Fibroblast of lung (primary cell): ENCODE data around the gene ARHGEF10L.

ENCODE experiments used
- EZH2 ChIP-seq: IDR thresholded peaks from 2 replicates; pipeline ENCODE4 v1.5.1; 2012; ENCODE audit warnings: low read length, control low read depth, mild to moderate bottlenecking; ENCODE audit errors: missing control alignments
- TF ChIP-seq, protein P1 (sequence below), 2 donors: IDR thresholded peaks in 1 of 2; conservative IDR thresholded peaks in 1 of 2; 1 replicate in 1 of 2; 2 replicates in 1 of 2; pipeline ENCODE4 v1.5.1; 2011 to 2012; ENCODE audit warnings: low read length in 2 of 2, control low read depth in 1 of 2, inconsistent platforms in 1 of 2, low read depth in 1 of 2, mild to moderate bottlenecking in 1 of 2

DNA sequence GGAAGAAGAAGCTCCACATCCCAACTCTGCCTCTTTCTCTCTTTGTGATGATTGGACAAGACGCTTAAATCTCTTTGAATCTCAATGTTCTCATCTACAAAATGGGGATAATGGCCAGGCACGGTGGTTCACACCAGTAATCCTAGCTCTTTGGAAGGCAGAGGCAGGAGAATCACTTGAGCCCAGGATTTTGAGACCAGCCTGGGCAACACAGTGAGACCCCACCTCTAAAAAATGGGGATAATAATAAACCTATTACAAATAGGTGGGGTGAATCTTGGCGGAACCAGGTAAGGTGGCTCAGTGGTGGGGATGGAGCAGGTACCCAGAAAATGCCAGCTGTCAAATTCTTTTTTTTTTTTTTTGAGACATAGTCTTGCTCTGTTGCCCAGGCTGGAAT, 29.4 kb upstream of the ARHGEF10L start:
- TF ChIP-seq, protein P1, sequence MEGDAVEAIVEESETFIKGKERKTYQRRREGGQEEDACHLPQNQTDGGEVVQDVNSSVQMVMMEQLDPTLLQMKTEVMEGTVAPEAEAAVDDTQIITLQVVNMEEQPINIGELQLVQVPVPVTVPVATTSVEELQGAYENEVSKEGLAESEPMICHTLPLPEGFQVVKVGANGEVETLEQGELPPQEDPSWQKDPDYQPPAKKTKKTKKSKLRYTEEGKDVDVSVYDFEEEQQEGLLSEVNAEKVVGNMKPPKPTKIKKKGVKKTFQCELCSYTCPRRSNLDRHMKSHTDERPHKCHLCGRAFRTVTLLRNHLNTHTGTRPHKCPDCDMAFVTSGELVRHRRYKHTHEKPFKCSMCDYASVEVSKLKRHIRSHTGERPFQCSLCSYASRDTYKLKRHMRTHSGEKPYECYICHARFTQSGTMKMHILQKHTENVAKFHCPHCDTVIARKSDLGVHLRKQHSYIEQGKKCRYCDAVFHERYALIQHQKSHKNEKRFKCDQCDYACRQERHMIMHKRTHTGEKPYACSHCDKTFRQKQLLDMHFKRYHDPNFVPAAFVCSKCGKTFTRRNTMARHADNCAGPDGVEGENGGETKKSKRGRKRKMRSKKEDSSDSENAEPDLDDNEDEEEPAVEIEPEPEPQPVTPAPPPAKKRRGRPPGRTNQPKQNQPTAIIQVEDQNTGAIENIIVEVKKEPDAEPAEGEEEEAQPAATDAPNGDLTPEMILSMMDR (conservative IDR thresholded peaks at IDR 0.05 in 1 of 2, IDR thresholded peaks at IDR 0.05 in 1 of 2; ENCODE audit: low read depth in 1 of 2, low read length in 2 of 2): no peak
- TF ChIP-seq EZH2: no peak
